ENCODE data around the gene SLC18B1.

GRCh38 chr6:132758689-132759088, 39.7 kb downstream of the SLC18B1 start:
- no peak for TF ChIP-seq CTCF (IDR thresholded peaks at IDR 0.05)
- TF ChIP-seq POLR2A (IDR thresholded peaks at IDR 0.05) = no peak

All from lower leg skin (tissue), 3 donors.